GM18526 (cell line): Measurements from ENCODE around the gene IFNK.

ENCODE experiments used
- POLR2A ChIP-seq: IDR thresholded peaks from 3 replicates; pipeline ENCODE4 v1.6.1; 2011; ENCODE audit not compliant: insufficient read length; ENCODE audit errors: extremely low read depth

Gene IFNK

DNA sequence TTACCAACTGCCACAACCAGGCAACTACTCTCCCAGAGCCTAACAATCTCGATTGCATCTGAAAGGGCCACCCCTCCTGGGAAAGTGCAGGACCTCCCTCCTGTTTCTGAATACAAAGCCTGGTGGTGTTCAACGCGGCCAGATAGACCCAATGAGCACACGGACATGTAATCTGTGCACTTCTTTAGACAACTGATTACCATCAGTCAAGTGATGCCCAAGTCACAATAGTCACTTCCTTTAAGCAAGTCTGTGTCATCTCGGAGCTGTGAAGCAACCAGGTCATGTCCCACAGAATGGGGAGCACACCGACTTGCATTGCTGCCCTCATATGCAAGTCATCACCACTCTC, 48.5 kb downstream of the IFNK start:
- TF ChIP-seq POLR2A: no peak

DNA sequence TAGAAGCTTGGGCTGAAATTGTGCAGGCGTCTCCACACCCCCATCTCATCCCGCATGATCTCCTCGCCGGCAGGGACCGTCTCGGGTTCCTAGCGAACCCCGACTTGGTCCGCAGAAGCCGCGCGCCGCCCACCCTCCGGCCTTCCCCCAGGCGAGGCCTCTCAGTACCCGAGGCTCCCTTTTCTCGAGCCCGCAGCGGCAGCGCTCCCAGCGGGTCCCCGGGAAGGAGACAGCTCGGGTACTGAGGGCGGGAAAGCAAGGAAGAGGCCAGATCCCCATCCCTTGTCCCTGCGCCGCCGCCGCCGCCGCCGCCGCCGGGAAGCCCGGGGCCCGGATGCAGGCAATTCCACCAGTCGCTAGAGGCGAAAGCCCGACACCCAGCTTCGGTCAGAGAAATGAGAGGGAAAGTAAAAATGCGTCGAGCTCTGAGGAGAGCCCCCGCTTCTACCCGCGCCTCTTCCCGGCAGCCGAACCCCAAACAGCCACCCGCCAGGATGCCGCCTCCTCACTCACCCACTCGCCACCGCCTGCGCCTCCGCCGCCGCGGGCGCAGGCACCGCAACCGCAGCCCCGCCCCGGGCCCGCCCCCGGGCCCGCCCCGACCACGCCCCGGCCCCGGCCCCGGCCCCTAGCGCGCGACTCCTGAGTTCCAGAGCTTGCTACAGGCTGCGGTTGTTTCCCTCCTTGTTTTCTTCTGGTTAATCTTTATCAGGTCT, 49.0 kb downstream of the IFNK start, which contains the start of gene C9orf72:
C9orf72 (minus strand) TSS at position 564 of the 716 bp plus-strand sequence. CDS start 6,361 bp downstream, outside the sequence.
- peak; percentile 71 for TF ChIP-seq POLR2A

DNA sequence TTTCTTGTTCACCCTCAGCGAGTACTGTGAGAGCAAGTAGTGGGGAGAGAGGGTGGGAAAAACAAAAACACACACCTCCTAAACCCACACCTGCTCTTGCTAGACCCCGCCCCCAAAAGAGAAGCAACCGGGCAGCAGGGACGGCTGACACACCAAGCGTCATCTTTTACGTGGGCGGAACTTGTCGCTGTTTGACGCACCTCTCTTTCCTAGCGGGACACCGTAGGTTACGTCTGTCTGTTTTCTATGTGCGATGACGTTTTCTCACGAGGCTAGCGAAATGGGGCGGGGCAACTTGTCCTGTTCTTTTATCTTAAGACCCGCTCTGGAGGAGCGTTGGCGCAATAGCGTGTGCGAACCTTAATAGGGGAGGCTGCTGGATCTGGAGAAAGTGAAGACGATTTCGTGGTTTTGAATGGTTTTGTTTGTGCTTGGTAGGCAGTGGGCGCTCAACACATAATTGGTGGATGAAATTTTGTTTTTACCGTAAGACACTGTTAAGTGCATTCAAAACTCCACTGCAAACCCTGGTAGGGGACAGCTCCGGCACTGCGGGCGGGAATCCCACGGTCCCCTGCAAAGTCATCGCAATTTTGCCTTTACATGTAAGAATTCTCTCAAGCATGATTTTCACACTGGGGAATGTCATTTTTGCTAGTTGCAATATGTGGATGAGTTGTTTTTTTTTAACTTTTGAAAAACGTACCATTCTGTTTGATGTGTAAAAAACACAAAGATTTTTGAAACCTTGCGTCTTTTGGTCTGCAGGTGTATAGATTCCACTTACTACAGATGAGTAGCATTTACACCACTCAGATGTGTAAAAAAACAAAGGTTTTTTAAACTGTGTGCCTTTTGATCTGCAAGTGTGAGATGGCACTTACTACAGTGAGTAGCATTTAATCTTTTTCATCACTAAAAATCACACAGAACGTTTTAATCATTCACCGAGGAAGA, 49.8 kb downstream of the IFNK start:
- TF ChIP-seq POLR2A: peak; percentile 57
